ENCODE measurements around the gene TMEM204. TPM values are rescaled to one million over a fixed set of nuclear protein-coding genes. Genes with fewer than 3 reads are reported as not detected.

Gene TMEM204
- total RNA-seq, 2 experiments from 2014 or later, result 21.2 to 23.7 TPM

- no peak overlapping the region for H3K4me3 Mint-ChIP-seq
- H3K4me1 Mint-ChIP-seq, result peaks cover 17% of the 10 kb centered on the region
- no peak for DNase-seq
- H3K27me3 Mint-ChIP-seq, result no peaks in the 10 kb centered on the region
- H3K27ac Mint-ChIP-seq, result peak overlapping the region; percentile 10
- peaks cover 2% of the 10 kb centered on the region for H3K36me3 Mint-ChIP-seq
- H3K9me3 Mint-ChIP-seq, result no peaks in the 10 kb centered on the region
Observed at GRCh38 chr16:1565083-1565805, 31.8 kb downstream of the TMEM204 start.

DNA sequence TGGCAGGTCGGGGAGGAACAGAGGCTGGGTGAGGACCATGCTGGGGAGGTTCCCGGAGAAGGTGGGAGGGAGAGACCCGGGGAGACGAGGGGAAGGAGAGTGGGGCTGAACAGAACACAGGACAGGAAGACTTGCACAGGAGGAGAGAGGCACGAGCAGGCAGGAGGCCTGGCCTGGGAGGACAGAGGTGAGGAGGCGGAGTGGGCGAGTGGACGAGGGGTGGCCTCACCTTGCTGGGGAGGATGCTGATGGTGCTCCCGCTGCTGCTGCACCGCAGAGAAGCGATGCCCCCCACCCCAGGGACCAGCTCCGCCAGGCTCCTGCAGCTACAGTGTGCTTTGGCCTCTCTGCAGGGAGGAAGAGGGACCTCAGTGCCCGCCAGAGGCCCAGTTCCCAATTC lies 34.5 kb downstream of the TMEM204 start:
- no peak for DNase-seq
- no peaks in the 10 kb centered on the region for H3K9me3 Mint-ChIP-seq
- no peak overlapping the region for H3K4me3 Mint-ChIP-seq
- no peaks in the 10 kb centered on the region for H3K36me3 Mint-ChIP-seq
- H3K27me3 Mint-ChIP-seq, result no peaks in the 10 kb centered on the region
- no peaks in the 10 kb centered on the region for H3K4me1 Mint-ChIP-seq
- H3K27ac Mint-ChIP-seq, result no peak overlapping the region

DNA sequence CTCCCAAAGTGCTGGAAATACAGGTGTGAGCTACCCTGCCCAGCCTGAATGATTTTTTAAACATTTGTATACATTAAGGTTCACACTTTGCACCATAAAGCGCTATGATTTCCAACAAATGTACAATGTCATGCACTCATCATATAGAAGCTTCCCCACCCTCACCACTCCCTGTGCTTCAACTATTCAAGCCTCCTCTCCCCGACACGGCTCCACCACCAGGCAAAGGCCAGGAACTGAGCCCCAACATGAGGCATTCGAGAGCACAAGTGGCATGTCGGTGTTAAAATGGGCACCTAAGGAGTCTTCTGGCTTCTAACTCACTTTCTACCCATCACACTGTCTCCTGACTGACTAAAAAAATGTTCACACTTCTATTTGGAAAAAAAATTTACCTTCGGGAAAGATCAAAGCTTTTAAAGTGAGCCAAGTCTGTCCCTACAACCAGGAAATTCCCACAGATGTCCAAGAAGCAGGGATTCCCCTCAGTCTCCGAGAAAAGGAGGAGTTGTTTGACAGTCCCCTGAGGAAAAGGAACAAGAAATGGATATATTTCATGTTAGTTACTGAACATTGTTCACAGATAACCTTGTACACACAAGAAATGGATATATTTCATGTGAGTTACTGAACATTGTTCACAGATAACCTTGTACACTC lies 37.7 kb downstream of the TMEM204 start:
- no peak overlapping the region for H3K4me3 Mint-ChIP-seq
- H3K9me3 Mint-ChIP-seq, result no peaks in the 10 kb centered on the region
- H3K36me3 Mint-ChIP-seq, result peaks cover 2% of the 10 kb centered on the region
- H3K4me1 Mint-ChIP-seq, result no peaks in the 10 kb centered on the region
- H3K27me3 Mint-ChIP-seq, result no peaks in the 10 kb centered on the region
- DNase-seq, result no peak
- H3K27ac Mint-ChIP-seq, result no peak overlapping the region

- Mint-ChIP-seq H3K4me1 (no peaks in the 10 kb centered on the region), H3K36me3 (peaks cover 2% of the 10 kb centered on the region), H3K4me3 (no peak overlapping the region), H3K27me3 (no peaks in the 10 kb centered on the region), H3K27ac (no peak overlapping the region), H3K9me3 (no peaks in the 10 kb centered on the region)
- no peak for DNase-seq
Observed at GRCh38 chr16:1572673-1573072, 39.2 kb downstream of the TMEM204 start.

DNA sequence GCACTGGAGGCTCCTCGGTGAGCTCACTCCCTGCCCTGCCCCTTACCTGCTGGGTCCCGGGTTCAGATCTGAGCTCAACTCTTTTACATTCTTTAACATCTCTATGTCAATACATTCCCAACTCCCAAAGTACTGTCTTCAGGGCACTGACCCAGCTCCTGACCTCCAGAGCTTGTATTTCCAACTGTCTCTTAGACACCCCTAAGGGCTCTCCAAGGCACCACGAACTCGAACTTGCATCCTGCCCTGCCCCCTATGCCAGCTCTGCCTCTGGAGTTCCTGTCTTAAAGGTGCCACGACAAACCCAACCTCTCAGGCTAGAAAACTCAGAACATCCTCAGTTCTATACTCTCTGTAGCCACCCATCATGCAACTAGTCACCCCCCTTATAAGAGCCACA lies 39.8 kb downstream of the TMEM204 start:
- Mint-ChIP-seq H3K9me3 (no peaks in the 10 kb centered on the region), H3K27ac (no peak overlapping the region), H3K4me1 (no peaks in the 10 kb centered on the region), H3K36me3 (peaks cover 2% of the 10 kb centered on the region), H3K27me3 (no peaks in the 10 kb centered on the region), H3K4me3 (no peak overlapping the region)
- DNase-seq, result no peak

DNA sequence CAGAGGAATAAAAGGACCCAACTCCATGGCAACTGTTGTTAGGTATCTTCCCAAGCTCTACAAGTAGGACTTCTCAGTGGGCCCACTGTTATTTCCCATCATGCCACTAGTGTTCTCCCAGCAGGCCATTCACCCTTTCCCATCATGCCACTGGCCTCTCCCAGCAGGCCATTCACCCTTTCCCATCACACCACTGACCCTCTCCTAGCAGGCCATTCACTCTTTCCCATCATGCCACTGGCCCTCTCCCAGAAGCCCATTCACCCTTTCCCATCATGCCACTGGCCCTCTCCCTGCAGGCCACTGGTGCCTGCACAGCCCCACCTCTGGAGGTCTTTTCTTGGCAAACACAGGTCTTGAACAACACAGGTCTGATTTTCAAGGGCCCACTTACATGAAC lies 42.1 kb downstream of the TMEM204 start:
- H3K27ac Mint-ChIP-seq, result no peak overlapping the region
- H3K9me3 Mint-ChIP-seq, result no peaks in the 10 kb centered on the region
- H3K36me3 Mint-ChIP-seq, result peaks cover 2% of the 10 kb centered on the region
- H3K27me3 Mint-ChIP-seq, result no peaks in the 10 kb centered on the region
- no peak for DNase-seq
- H3K4me3 Mint-ChIP-seq, result no peak overlapping the region
- no peaks in the 10 kb centered on the region for H3K4me1 Mint-ChIP-seq

GRCh38 chr16:1579214-1579613 lies 45.7 kb downstream of the TMEM204 start:
- no peaks in the 10 kb centered on the region for H3K4me1 Mint-ChIP-seq
- no peak overlapping the region for H3K27ac Mint-ChIP-seq
- H3K4me3 Mint-ChIP-seq, result no peak overlapping the region
- H3K9me3 Mint-ChIP-seq, result no peaks in the 10 kb centered on the region
- DNase-seq, result no peak
- peaks cover 4% of the 10 kb centered on the region for H3K36me3 Mint-ChIP-seq
- H3K27me3 Mint-ChIP-seq, result no peaks in the 10 kb centered on the region

GRCh38 chr16:1580256-1580655 lies 46.8 kb downstream of the TMEM204 start:
- H3K36me3 Mint-ChIP-seq, result peaks cover 4% of the 10 kb centered on the region
- DNase-seq, result no peak
- H3K9me3 Mint-ChIP-seq, result no peaks in the 10 kb centered on the region
- no peaks in the 10 kb centered on the region for H3K27me3 Mint-ChIP-seq
- no peak overlapping the region for H3K4me3 Mint-ChIP-seq
- no peak overlapping the region for H3K27ac Mint-ChIP-seq
- H3K4me1 Mint-ChIP-seq, result no peaks in the 10 kb centered on the region

GRCh38 chr16:1580956-1581355 lies 47.5 kb downstream of the TMEM204 start:
- Mint-ChIP-seq H3K4me3 (no peak overlapping the region), H3K27me3 (no peaks in the 10 kb centered on the region), H3K9me3 (no peaks in the 10 kb centered on the region), H3K27ac (no peak overlapping the region), H3K36me3 (peaks cover 1% of the 10 kb centered on the region), H3K4me1 (no peaks in the 10 kb centered on the region)
- DNase-seq, result no peak

GRCh38 chr16:1581804-1582203 lies 48.3 kb downstream of the TMEM204 start:
- Mint-ChIP-seq H3K36me3 (peaks cover 1% of the 10 kb centered on the region), H3K27me3 (no peaks in the 10 kb centered on the region), H3K27ac (no peak overlapping the region), H3K9me3 (no peaks in the 10 kb centered on the region), H3K4me3 (no peak overlapping the region), H3K4me1 (no peaks in the 10 kb centered on the region)
- DNase-seq, result no peak

- Mint-ChIP-seq H3K4me3 (no peak overlapping the region), H3K27me3 (no peaks in the 10 kb centered on the region), H3K36me3 (peaks cover 1% of the 10 kb centered on the region), H3K9me3 (no peaks in the 10 kb centered on the region), H3K4me1 (no peaks in the 10 kb centered on the region), H3K27ac (no peak overlapping the region)
- DNase-seq, result no peak
Observed at GRCh38 chr16:1583180-1583579, 49.7 kb downstream of the TMEM204 start.

DNA sequence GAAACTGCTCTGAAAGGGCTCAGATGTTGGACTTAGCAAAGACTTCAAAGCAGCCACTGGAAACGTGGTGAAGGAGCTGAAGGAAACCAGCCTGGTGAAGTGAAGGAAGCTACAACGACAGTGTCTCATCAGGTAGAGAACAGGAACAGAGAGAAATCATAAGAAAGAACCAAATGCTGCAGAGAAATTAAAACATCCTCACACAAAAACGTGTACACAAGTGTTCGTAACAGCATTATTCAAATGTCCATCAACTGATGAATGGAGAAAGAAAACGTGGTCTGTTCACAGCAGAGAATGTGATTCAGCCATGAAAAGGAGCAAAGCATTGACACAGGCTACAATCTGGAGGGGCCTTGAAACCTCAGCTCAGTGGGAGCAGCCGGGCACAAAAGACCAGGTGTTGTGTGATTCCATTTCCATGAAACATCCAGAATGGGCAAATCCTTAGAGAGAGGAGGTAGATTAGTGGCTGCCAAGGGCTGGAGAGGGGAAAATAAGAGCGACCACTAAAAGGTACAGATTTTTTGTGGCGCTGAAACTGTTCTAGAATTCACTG lies 51.5 kb downstream of the TMEM204 start:
- no peak for DNase-seq
- no peaks in the 10 kb centered on the region for H3K4me1 Mint-ChIP-seq
- no peaks in the 10 kb centered on the region for H3K9me3 Mint-ChIP-seq
- H3K4me3 Mint-ChIP-seq, result no peak overlapping the region
- H3K27ac Mint-ChIP-seq, result no peak overlapping the region
- H3K27me3 Mint-ChIP-seq, result no peaks in the 10 kb centered on the region
- H3K36me3 Mint-ChIP-seq, result peaks cover 1% of the 10 kb centered on the region

- no peaks in the 10 kb centered on the region for H3K9me3 Mint-ChIP-seq
- no peaks in the 10 kb centered on the region for H3K27me3 Mint-ChIP-seq
- H3K36me3 Mint-ChIP-seq, result no peaks in the 10 kb centered on the region
- peaks cover 2% of the 10 kb centered on the region for H3K4me1 Mint-ChIP-seq
- no peak overlapping the region for H3K27ac Mint-ChIP-seq
- DNase-seq, result no peak
- no peak overlapping the region for H3K4me3 Mint-ChIP-seq
Observed at GRCh38 chr16:1590366-1590765, 56.9 kb downstream of the TMEM204 start.

- Mint-ChIP-seq H3K27me3 (no peaks in the 10 kb centered on the region), H3K4me3 (no peak overlapping the region), H3K27ac (no peak overlapping the region), H3K4me1 (peaks cover 2% of the 10 kb centered on the region), H3K36me3 (no peaks in the 10 kb centered on the region), H3K9me3 (no peaks in the 10 kb centered on the region)
- no peak for DNase-seq
Observed at GRCh38 chr16:1590930-1591705, 57.7 kb downstream of the TMEM204 start.

GRCh38 chr16:1592446-1592845 lies 59.0 kb downstream of the TMEM204 start:
- Mint-ChIP-seq H3K4me3 (no peak overlapping the region), H3K4me1 (peaks cover 2% of the 10 kb centered on the region), H3K27me3 (no peaks in the 10 kb centered on the region), H3K9me3 (no peaks in the 10 kb centered on the region), H3K36me3 (no peaks in the 10 kb centered on the region), H3K27ac (no peak overlapping the region)
- DNase-seq, result no peak

Data from activated naive CD8-positive, alpha-beta T cell treated with anti-CD3 and anti-CD28 coated beads for 36 hours (primary cell).